OCI-LY1 (cell line): ENCODE results near the gene ARHGEF37.

Experiments
- H2AFZ ChIP-seq: fragments of 200-600 bp; sonication (generic), shearing (Covaris generic); 2 replicates; pipeline ENCODE4 v1.6.0; 2014; ENCODE audit warnings: antibody characterized with exemption, mild to moderate bottlenecking, low read length
- H3F3A ChIP-seq: fragments of 200-600 bp; sonication (generic), shearing (Covaris generic); 2 replicates; pipeline ENCODE4 v1.6.0; 2014; ENCODE audit warnings: mild to moderate bottlenecking, antibody characterized with exemption, low read length, moderate library complexity; ENCODE audit not compliant: insufficient read depth
- H3K27ac ChIP-seq: fragments of 200-600 bp; sonication (generic); 2 replicates; pipeline ENCODE4 v1.5.1; 2014; ENCODE audit warnings: low read length, mixed run types, mild to moderate bottlenecking, low read depth; ENCODE audit not compliant: poor library complexity, severe bottlenecking
- H3K27me3 ChIP-seq: fragments of 200-600 bp; sonication (generic); 2 replicates; pipeline ENCODE4 v1.6.0; 2014; ENCODE audit warnings: antibody characterized with exemption, mild to moderate bottlenecking, low read length, moderate library complexity; ENCODE audit not compliant: insufficient read depth
- H3K36me3 ChIP-seq: fragments of 200-600 bp; sonication (generic); 2 replicates; pipeline ENCODE4 v1.6.1; 2014; ENCODE audit warnings: mild to moderate bottlenecking, antibody characterized with exemption, low read length, moderate library complexity, mixed read lengths; ENCODE audit not compliant: insufficient read depth
- H3K4me1 ChIP-seq: fragments of 200-600 bp; sonication (generic); 2 replicates; pipeline ENCODE4 v1.5.1; 2014; ENCODE audit warnings: mild to moderate bottlenecking, low read length, moderate library complexity; ENCODE audit not compliant: insufficient read depth, severe bottlenecking
- H3K4me2 ChIP-seq: fragments of 200-600 bp; sonication (generic), shearing (Covaris generic); 2 replicates; pipeline ENCODE4 v1.6.1; 2014; ENCODE audit warnings: low read length
- H3K4me3 ChIP-seq: fragments of 200-600 bp; sonication (generic); 2 replicates; pipeline ENCODE4 v1.5.1; 2014; ENCODE audit warnings: low read length, low read depth, mild to moderate bottlenecking, mixed read lengths; ENCODE audit not compliant: poor library complexity, severe bottlenecking
- H3K79me2 ChIP-seq: fragments of 200-600 bp; shearing (Covaris generic); 2 replicates; pipeline ENCODE4 v1.6.1; 2016; ENCODE audit warnings: mixed run types, low read length, mixed read lengths; ENCODE audit not compliant: insufficient read depth
- H3K9ac ChIP-seq: fragments of 200-600 bp; sonication (generic), shearing (Covaris generic); 2 replicates; pipeline ENCODE4 v1.6.1; 2014; ENCODE audit warnings: mild to moderate bottlenecking, low read length, mixed read lengths
- H3K9me2 ChIP-seq: fragments of 200-600 bp; sonication (generic), shearing (Covaris generic); 2 replicates; pipeline ENCODE4 v1.6.1; 2014; ENCODE audit warnings: low read depth, mild to moderate bottlenecking, low read length, mixed read lengths
- H3K9me3 ChIP-seq: fragments of 200-600 bp; shearing (Covaris generic); 2 replicates; pipeline ENCODE4 v1.6.1; 2014; ENCODE audit warnings: low read length, mixed read lengths
- H4K20me1 ChIP-seq: fragments of 200-600 bp; sonication (generic), shearing (Covaris generic); 2 replicates; pipeline ENCODE4 v1.6.0; 2016; ENCODE audit warnings: mild to moderate bottlenecking, low read length; ENCODE audit not compliant: insufficient read depth
- CTCF ChIP-seq: fragments of 200-600 bp; sonication (generic), shearing (Covaris generic); IDR thresholded peaks from 2 replicates; pipeline ENCODE4 v1.5.1; 2017; ENCODE audit warnings: mild to moderate bottlenecking, antibody characterized with exemption, low read length, moderate library complexity, mixed read lengths
- EZH2 ChIP-seq: fragments of 200-600 bp; sonication (generic), shearing (Covaris generic); IDR thresholded peaks from 2 replicates; pipeline ENCODE4 v1.8.0; 2017; ENCODE audit warnings: borderline replicate concordance, mixed run types, mild to moderate bottlenecking, antibody characterized with exemption, low read length, moderate library complexity, mixed read lengths

ARHGEF37 gene

DNA sequence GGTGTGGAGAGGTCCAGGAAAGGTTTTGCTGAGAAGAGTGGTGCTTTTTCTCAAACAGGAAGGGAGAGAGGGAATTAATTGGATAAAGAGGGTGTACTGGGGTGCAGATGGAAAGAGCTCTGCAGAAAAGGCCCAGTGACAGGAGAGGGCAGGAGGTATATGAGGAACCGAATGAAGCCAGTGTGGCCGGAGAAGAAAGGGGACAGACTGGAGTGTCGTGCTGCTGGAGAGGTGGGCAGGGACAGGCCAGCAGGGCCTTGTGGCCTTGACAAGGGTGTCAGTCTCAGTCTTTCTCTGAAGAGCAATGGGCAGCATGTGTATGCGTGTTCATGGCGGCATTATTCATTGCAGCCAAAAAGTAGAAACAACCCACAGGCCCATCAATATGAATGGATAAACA lies 48.1 kb downstream of the ARHGEF37 start:
- no peaks in the 10 kb centered on the region for H3F3A ChIP-seq
- no peaks in the 10 kb centered on the region for H3K9me3 ChIP-seq
- H3K27ac ChIP-seq: no peak overlapping the region
- H3K9ac ChIP-seq: no peak overlapping the region
- H3K36me3 ChIP-seq: no peaks in the 10 kb centered on the region
- no peaks in the 10 kb centered on the region for H4K20me1 ChIP-seq
- H3K27me3 ChIP-seq: no peaks in the 10 kb centered on the region; the same call in 1 of the 2 replicates
- no peak overlapping the region for H3K4me3 ChIP-seq
- TF ChIP-seq CTCF (no peak), EZH2 (no peak)
- no peaks in the 10 kb centered on the region for H3K4me1 ChIP-seq
- H3K79me2 ChIP-seq: no peaks in the 10 kb centered on the region
- H3K9me2 ChIP-seq: no peaks in the 10 kb centered on the region
- H2AFZ ChIP-seq: no peak overlapping the region
- no peak overlapping the region for H3K4me2 ChIP-seq

DNA sequence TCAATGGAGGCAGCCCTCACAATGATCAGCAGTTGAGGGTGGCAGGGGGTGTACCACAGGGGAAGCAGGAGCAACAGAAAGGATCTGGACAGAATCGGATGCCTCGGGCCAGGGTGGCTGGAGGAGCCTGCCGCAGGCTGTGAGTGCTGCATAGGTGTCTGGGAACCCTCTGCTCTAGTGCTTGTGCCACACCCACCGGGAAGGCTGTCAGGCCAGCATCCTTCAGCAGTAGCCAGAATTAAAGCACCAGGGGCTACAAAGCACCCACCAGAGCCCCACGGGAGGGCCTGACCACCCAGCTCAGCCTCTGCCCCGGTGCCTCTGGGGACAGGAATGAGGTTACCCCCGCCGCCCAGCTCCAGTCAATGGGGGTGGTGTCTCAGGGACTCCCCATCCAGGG lies 49.0 kb downstream of the ARHGEF37 start:
- Histone ChIP-seq H3K27ac (no peak overlapping the region), H2AFZ (no peak overlapping the region), H3K9me2 (no peaks in the 10 kb centered on the region), H3K4me2 (no peak overlapping the region), H3K9me3 (no peaks in the 10 kb centered on the region), H3K36me3 (no peaks in the 10 kb centered on the region), H3K9ac (no peak overlapping the region), H3K4me3 (no peak overlapping the region), H4K20me1 (no peaks in the 10 kb centered on the region), H3K79me2 (no peaks in the 10 kb centered on the region), H3F3A (no peaks in the 10 kb centered on the region), H3K27me3 (no peaks in the 10 kb centered on the region; the same call in 1 of the 2 replicates), H3K4me1 (no peaks in the 10 kb centered on the region)
- TF ChIP-seq CTCF: no peak
- TF ChIP-seq EZH2: no peak

GRCh38 chr5:149631506-149631905 lies 50.2 kb downstream of the ARHGEF37 start:
- Histone ChIP-seq H4K20me1 (no peaks in the 10 kb centered on the region), H3K4me3 (no peak overlapping the region), H3K9ac (no peak overlapping the region), H3F3A (no peaks in the 10 kb centered on the region), H3K4me2 (no peak overlapping the region), H3K79me2 (no peaks in the 10 kb centered on the region), H3K4me1 (no peaks in the 10 kb centered on the region), H3K27me3 (no peaks in the 10 kb centered on the region; the same call in 1 of the 2 replicates), H3K36me3 (no peaks in the 10 kb centered on the region), H2AFZ (no peak overlapping the region), H3K9me3 (no peaks in the 10 kb centered on the region), H3K9me2 (no peaks in the 10 kb centered on the region), H3K27ac (no peak overlapping the region)
- TF ChIP-seq CTCF: no peak
- no peak for TF ChIP-seq EZH2
